Stimulated activated CD4-positive, alpha-beta T cell treated with anti-CD3 and anti-CD28 coated beads, TNF-alpha, amount 100 ng/mL, for 48 hours (primary cell): ENCODE measurements around the gene RNASE13.
A peak's percentile ranks its signal among the peaks of the same experiment; 100 is the strongest.

Experiments
- DNase-seq, 3 donors: peaks; one replicate each; pipeline ENCODE4 v3.0.0-alpha.2; 2020; ENCODE audit warnings: low read depth in 3 of 3

The RNASE13 gene, protein sequence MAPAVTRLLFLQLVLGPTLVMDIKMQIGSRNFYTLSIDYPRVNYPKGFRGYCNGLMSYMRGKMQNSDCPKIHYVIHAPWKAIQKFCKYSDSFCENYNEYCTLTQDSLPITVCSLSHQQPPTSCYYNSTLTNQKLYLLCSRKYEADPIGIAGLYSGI

DNA sequence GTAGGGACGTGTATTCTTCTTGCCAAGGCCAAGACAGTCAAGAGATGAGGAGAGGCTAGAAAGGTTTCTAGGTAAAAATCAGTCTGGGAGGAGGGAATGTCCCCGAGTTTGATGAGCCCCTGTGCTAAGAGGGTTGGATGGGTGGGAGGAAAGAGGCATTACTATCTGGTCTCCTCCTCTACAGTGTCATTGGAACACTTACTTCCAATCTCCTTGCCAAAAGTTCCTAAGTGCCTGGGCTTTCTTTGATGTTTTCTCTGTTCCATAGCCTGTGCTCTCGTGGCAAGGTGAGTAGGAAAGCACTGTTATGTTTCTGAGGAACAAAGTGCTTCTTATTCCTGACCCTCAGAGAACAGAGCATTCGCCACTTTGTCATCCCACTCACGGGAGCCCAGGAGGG lies at the start of gene RNASE13:
TSS of gene RNASE13 (minus strand) at position 101 of the 400 bp plus-strand sequence. CDS start 519 bp downstream, outside the sequence.
- DNase-seq = no peak

DNA sequence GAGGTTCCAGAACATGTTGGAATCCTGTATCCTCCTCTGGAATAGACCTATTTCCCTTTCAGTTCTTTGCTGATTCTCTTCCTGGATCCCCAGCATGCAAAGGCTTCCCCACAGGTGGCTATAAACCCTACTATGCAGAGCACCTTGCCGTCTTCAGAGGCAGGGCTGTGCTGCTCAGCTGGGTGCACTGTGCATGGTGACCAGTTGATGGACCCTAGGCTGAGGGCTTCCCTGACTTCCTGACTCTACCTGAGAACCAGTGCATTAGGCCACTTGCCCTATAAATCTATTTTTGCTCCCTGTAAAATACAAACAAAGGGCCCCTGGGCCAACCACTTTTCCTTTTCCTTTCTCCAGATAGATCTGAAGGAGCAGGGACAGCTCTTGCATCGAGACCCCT lies 49.8 kb upstream of the RNASE13 start:
- no peak for DNase-seq

DNA sequence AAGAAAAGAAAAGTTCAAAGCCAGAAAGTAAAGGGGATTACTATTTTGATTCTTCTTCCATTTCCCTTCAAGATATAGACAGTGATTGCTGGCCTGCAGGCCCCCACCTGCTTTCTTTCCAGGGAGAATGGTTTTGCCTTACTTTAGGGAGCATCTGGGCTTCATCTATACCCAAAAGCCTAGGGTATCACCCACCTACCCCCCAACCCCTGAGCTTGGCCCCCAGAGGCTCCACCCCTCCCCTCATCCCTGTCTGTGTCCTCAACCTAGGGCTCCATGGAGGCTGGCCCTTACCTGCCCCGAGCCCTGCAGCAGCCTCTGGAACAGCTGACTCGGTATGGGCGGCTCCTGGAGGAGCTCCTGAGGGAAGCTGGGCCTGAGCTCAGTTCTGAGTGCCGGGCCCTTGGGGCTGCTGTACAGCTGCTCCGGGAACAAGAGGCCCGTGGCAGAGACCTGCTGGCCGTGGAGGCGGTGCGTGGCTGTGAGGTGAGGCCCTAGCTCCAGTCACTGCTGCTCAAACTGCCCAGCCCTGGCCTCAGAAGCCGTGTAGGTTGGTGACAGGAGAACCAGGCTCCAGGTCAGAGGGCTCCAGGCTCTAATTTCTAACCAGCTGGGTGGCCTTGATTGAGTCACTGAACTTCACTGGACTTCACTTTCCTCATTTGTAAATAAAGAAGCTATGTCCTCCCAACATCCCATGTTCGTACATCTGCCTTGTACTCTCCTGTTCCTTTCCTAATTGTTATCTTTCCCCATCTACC lies 49.1 kb upstream of the RNASE13 start:
- no peak for DNase-seq

DNA sequence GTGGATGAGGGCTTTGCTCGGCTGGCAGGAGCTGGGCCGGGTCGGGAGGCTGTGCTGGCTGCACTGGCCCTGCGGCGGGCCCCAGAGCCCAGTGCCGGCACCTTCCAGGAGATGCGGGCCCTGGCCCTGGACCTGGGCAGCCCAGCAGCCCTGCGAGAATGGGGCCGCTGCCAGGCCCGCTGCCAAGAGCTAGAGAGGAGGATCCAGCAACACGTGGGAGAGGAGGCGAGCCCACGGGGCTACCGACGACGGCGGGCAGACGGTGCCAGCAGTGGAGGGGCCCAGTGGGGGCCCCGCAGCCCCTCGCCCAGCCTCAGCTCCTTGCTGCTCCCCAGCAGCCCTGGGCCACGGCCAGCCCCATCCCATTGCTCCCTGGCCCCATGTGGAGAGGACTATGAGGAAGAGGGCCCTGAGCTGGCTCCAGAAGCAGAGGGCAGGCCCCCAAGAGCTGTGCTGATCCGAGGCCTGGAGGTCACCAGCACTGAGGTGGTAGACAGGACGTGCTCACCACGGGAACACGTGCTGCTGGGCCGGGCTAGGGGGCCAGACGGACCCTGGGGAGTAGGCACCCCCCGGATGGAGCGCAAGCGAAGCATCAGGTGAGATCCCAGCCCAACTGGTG lies 47.0 kb upstream of the RNASE13 start:
- no peak for DNase-seq

DNA sequence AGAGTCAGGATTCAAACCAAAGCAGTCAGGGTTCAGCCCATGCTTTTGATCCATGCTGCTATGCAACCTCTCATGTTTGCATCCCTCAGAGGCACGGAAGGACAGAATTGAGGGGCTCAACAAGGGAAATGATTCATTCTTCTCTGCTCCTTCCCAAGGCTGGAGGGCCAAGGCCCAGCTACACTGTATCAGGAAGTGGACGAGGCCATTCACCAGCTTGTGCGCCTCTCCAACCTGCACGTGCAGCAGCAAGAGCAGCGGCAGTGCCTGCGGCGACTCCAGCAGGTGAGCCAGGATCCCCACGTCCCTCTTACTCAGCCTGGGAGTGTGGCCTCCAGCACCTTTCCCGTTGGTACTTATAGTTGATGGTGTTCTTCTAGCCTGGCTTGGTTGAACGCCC lies 44.1 kb upstream of the RNASE13 start:
- DNase-seq = no peak

DNA sequence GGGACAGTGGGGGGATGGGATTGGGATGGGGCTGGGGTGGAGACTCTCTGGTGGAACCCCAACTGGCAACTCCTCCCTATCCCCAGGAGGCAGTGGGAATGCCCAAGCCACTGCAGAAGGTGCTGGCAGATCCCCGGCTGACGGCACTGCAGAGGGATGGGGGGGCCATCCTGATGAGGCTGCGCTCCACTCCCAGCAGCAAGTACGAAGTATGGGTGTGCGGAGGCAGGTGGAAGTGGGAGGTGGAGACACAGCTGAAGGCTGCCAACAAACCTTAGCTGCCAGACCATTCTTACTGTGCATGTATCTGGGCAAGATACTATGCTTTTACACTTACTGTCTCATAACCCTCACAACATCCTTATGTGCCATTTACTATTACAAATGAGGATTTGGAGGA lies 43.7 kb upstream of the RNASE13 start:
- no peak for DNase-seq

DNA sequence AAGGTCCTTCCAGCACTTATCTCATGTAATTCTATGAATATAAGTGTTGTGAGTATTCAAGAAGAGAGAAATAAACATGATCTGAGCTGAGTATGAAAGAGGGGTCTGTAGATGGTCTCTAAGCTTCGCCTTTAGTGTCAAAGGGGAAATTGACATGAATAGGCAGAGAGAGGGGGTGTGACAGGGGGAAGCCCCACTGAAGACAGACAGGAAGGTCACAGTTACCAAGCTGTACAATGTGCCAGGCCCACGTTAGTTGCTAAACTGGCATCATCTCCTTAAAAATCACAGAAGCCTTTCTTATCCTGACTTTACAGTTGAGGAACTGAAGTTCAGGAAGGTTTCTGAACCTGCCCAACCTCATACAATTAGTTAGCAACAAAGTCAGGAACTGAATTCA lies 43.1 kb upstream of the RNASE13 start:
- no peak for DNase-seq

DNA sequence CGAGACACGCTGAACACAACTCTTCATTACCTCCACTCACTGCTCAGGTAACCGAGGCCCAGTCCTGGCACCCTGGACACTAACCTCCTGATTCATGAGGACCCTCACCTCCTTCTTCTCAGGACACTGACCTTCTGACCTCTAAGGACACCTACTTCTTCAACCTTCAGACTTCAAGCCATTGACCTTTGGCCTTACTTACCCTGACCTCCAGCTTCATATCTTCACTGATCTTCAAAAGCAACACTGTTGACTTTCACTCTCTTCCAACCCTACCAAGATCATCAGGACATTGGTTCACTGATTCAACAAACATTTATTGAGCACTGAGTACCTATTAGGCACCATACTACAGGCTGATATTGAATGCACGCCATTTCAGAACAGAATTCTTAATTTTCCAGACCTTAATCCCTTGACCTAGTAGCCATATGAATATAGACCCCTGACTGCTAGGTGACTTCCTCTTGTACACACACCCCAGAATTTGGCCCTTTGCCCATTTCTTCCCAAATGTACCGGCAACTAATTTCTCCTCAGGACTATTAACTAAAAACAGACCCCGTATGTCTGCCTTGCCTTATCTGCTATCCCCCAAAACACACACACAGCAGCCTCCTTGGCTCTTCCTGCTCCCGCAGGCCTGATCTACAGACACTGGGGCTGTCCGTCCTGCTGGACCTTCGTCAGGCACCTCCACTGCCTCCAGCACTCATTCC lies 41.3 kb upstream of the RNASE13 start:
- DNase-seq = no peak

DNA sequence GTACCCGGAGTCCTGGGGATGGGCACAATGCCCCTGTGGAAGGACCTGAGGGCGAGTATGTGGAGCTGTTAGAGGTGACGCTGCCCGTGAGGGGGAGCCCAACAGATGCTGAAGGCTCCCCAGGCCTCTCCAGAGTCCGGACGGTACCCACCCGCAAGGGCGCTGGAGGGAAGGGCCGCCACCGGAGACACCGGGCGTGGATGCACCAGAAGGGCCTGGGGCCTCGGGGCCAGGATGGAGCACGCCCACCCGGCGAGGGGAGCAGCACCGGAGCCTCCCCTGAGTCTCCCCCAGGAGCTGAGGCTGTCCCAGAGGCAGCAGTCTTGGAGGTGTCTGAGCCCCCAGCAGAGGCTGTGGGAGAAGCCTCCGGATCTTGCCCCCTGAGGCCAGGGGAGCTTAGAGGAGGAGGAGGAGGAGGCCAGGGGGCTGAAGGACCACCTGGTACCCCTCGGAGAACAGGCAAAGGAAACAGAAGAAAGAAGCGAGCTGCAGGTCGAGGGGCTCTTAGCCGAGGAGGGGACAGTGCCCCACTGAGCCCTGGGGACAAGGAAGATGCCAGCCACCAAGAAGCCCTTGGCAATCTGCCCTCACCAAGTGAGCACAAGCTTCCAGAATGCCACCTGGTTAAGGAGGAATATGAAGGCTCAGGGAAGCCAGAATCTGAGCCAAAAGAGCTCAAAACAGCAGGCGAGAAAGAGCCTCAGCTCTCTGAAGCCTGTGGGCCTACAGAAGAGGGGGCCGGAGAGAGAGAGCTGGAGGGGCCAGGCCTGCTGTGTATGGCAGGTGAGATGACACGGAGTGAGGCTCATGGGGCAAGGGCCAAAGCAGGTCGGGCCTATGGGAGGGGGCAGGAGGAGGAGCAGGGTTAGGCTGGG lies 40.0 kb upstream of the RNASE13 start:
- DNase-seq = no peak

DNA sequence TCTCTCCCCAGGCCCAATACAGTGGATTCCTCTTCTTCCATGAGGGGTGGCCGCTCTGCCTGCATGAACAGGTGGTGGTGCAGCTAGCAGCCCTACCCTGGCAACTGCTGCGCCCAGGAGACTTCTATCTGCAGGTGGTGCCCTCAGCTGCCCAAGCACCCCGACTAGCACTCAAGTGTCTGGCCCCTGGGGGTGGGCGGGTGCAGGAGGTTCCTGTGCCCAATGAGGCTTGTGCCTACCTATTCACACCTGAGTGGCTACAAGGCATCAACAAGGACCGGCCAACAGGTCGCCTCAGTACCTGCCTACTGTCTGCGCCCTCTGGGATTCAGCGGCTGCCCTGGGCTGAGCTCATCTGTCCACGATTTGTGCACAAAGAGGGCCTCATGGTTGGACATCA lies 39.3 kb upstream of the RNASE13 start:
- DNase-seq = no peak

DNA sequence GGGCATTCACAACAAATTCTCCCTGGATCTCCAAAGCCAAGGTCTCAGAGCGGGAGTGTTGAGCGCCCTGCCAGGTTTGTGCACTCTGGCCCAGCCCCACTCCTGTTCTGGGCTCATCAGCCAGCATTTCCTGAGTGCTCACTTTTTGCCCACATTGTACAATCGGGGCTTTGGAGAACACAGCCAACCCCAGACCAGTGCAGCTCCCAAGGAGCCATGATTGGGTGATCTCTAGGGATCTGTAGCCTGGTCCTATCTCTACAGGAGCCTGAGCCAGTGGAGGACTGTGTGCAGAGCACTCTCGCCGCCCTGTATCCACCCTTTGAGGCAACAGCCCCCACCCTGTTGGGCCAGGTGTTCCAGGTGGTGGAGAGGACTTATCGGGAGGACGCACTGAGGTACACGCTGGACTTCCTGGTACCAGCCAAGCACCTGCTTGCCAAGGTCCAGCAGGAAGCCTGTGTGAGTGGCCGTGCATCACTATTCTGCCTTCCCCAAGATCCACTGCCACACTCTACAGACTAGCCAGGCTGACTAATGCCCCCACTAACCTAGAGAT lies 38.3 kb upstream of the RNASE13 start:
- DNase-seq = no peak

DNA sequence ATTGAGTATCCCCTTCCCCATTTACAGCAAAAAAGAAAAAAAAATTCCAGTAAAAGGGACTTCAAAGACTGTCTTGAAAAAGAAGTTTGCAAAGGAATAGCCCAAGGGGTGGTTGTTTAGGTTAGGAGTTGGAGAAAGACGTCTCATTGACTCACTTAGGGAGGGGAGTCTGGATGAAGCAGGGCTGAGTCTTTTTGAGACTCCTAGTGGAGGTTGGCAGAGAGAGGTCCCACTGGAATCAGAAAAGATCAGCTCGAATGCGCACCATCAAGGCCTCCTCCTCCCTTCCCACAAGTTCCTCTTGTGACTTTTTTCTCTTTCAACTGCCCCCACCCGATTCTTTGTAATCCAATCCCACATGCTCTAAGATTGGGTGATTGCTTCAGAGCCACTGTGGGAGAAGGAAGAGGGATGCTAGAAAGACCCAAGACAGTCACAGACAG lies 37.4 kb upstream of the RNASE13 start:
- DNase-seq = no peak

DNA sequence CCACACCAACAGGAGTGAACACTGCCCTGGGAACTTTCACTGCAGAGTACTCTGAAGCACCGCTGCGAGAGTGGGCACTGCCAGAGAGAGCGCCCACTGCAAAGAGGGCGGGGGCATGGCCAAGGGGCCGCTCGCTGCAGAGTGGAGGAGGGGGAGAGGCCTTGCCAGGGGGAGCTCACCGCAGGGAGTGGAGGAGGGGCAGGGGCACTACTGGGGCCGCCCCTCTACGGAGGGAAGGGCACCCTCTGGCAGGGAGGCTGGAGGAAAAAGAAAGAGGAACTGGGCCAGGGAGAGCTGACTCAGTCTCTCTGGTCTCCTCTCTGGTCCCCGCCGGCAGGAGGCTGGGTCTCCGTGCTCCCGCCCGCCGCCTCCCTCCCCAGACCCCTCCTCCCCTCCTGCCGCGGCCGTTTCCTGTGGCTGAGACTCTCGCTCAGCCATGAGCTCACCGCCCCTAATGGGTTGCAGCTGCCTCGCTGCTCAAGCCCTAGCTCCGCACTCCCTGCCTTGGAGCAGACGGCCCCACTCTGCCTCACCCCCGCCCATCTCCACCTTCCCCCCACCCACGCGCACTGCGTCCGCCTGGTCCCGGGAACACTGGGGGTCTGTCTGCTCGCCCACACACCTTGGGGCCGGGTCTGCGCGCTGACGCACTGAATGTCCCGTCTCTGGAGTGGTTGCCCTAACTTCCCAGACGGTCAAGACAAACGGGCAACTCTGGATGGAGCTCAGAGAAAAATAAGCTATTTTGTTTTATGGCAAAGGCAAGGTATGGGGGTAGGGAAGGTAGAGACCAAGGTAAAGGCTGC lies 36.8 kb upstream of the RNASE13 start:
- peak in 1 of 3 donors; percentile 31 for DNase-seq

DNA sequence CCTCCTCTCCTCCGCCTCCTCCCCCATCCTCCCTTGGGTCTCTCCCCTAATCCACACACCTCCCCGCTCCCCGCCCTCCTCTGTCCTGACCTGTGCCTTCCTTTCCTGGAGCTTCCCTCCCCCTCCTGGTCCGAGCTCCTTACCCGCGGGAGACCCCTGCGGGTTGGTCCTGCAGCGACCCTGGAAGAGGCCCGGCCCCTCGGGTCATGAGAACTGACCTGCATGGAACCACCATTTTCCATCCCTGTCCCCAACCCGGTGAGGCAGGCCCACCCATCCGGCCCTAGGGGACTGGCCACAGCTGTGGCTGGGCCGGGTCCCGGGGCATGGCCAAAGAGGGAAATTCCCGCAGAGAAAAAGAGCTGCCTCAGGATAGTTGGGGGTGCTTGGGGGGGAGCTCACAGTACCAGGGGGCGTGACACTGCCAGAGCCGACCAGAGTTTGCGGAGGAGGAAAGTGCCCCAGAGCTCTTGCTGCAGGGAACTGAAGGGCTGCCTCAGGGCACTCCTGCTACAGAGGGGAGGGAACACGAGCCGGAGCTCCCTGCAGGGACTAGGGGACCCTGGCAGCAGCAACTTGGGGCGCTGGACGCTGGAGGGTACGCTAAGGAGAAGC lies 36.1 kb upstream of the RNASE13 start:
- no peak for DNase-seq

DNA sequence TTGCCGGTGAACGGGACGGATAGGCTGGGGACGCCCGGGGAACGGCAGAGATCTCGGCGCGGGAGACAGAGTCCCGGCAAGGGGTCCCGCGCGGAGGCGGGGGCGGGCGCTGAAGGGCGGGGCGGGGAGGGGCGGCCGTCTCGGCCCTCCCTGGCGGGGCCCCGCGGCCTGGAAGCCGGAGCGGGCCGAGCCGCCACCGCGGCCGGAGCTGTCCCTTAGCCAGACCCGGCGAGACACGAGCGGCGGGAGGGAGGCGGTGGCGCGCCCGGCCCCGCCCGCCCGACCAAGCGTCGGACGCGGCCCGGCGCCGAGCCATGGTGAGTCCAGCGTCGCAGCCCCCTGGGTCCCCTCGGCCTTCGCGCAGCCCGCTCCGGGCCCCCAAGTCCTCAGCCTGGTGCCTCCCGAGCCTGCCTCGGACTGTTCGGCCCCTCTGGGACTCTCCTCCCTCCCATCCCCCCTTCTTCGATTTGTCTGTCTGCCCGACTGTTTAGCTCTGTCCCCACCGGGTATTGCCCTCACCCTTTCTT lies 35.5 kb upstream of the RNASE13 start, which contains the start of gene ARHGEF40:
TSS of gene ARHGEF40 (plus strand) at position 222 of the 527 bp plus-strand sequence. CDS start at position 315, 93 bp downstream.
- no peak for DNase-seq

DNA sequence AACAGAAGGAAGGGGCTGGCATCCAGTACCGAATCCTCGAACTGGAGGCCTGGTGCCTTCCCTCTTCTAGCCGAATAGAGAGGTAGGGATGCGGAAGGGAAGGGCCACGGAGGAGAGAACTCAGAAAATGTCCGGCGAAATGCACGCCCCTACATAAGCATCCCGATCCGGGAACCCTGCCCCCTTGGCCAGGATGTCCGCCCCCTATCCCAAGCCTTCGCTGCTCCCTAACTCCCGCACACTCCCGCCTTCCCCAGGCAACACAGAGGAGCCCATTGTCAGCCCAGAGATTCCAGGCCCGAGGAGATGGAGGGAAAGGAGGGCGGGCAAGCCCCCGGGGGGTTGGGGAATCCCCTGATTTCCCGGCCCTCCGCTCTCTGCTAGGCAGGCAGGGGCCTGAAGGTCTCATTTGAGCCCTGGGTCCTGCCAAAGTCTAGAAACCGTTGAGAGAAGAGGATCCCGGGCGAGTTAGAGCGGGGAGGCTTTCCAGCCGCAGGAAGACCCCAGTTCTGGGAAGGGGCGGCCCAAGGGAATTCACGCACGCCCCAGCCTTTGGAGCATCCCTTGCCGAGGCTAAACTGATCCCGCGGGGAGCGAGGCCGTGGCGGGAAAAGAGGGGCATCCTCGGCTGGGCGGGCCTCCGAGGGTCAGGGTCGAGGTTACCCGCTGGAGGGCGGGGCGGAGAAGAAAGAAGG lies 34.9 kb upstream of the RNASE13 start:
- no peak for DNase-seq

DNA sequence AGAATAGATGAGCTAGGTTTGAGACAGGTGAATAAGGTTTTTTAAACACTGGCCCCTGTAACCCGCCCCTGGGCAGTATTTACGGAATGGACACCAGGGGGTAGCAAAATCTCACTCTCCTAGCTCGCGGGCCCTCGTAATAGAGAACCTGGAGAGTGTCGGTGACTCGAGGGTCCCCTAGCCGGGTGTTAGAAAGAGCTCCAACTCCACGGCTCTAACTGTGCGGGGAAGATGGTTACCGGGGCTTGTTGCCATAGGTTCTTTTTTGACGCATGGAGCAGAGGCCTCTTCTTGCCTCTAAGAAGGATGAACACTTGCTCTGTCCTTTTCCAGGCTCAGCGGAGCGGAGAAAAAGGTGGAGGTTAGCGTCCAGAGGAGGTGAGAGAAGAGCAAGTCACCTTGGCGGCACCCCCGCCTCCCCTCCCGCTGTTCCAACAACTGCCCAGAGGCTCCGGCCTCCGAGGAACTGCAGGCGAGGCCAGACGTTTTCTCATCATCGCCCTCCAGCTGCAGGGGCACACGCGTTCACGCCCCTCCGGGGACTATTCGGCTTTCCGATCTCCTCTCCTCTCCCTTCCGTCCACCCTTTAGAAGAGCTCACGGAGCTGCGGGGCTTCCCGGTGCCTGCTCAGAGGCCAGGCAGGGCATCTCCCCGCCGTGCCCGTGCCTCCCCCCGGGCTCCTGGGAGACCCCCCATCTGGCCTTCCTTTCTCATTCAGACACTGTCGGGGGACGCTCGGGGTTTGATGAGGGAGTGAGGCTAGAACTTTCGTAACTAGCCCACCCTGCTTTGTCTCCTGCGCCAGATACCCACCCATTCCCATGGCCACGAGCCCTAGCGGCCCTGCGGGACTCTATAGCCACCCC lies 34.1 kb upstream of the RNASE13 start:
- DNase-seq = no peak
